ENCODE measurements around the gene IPO11.

The IPO11 gene

GRCh38 chr5:62575066-62575465 lies 162.5 kb downstream of the IPO11 start:
- no peak for DNase-seq

DNA sequence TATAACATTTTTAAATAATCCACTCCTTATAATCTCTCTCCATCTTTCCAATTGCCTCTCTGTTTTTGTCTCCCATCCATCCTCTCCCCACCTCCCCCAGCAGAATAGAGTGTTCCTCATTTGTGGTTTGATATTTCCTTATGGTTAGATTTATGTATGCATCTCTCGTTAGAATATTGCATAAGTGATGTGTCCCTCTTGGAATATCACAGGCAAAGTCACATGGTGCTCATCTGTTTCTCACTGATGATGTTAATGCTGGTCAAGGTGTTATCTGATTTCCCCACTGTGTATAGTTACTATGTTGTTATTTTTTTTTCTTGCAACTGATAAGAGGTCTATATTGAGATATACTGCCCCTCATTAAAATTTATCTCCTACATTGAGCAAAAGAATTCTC lies 162.9 kb downstream of the IPO11 start:
- DNase-seq, result no peak

GRCh38 chr5:62576570-62577170 lies 164.1 kb downstream of the IPO11 start:
- no peak for DNase-seq

DNA sequence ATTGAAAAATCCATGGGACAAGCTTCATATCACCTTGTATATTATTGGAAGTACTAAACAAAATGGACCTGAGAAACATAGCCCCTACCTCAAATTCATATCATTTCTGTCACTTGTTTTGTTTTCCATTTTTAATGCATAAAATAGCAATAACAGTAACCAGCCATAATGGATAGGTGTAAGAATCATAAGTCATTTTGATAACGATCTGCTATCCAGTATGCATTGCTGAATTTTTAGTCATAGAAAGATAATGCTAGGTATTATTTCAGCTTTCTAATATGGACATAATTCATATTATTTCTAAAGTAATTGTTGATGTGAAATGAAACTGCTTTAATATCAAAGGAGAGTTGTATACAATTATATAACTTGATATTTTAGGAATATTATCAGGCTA lies 164.9 kb downstream of the IPO11 start:
- DNase-seq, result no peak

- DNase-seq, result peak; percentile 75
Measured at GRCh38 chr5:62578540-62578939, 166.0 kb downstream of the IPO11 start, which contains the start of gene LRRC70. TSS of gene LRRC70 (plus strand) at chr5:62578819. CDS start at chr5:62579439, 620 bp downstream.

DNA sequence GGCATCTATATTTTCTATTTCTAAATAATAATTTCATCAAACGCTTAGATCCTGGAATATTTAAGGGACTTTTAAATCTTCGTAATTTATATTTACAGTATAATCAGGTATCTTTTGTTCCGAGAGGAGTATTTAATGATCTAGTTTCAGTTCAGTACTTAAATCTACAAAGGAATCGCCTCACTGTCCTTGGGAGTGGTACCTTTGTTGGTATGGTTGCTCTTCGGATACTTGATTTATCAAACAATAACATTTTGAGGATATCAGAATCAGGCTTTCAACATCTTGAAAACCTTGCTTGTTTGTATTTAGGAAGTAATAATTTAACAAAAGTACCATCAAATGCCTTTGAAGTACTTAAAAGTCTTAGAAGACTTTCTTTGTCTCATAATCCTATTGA lies 167.2 kb downstream of the IPO11 start:
- DNase-seq, result no peak

GRCh38 chr5:62581836-62582597 lies 169.5 kb downstream of the IPO11 start:
- DNase-seq, result no peak

DNA sequence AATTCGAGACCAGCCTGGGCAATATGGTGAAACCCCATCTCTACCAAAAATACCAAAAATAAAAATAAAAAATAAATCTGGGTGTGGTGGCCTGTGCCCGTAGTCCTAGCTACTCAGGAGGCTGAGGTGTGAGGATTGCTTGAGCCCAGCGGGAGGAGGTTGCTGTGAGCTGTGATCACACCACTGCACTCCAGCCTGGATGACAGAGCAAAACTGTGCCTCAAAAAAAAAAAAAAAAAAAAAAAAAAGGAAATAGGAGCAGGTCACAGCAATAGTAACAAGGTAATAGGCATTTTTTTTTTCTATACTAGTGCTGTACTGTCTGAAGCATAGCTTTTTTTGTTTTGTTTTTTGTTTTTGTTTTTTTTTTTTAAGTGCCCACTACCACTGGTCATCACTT lies 171.8 kb downstream of the IPO11 start:
- no peak for DNase-seq

- no peak for DNase-seq
Measured at GRCh38 chr5:62585306-62585705, 172.7 kb downstream of the IPO11 start.

GRCh38 chr5:62585751-62586150 lies 173.2 kb downstream of the IPO11 start:
- no peak for DNase-seq

DNA sequence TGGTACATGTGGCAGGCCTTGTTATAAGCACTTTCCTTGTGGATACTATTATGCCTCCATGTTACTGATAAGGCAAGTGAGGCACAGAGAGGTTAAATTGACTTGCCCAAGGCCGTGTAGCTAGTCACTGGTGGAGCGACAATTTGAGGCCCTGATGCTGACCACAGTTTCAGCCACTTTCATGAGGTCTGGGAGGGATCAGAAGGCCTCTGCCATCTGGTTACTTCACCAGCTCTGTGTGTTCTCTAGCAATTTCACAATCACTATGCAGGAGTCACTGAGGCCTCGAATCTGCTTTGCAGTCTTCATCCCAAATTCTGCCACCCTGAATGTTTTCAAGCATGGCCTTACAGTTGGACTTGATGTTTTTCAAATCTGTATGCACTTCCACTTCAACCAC lies 175.2 kb downstream of the IPO11 start:
- no peak for DNase-seq

- DNase-seq, result no peak
Measured at GRCh38 chr5:62588668-62589067, 176.1 kb downstream of the IPO11 start.

- DNase-seq, result no peak
Measured at GRCh38 chr5:62589504-62589903, 176.9 kb downstream of the IPO11 start.

DNA sequence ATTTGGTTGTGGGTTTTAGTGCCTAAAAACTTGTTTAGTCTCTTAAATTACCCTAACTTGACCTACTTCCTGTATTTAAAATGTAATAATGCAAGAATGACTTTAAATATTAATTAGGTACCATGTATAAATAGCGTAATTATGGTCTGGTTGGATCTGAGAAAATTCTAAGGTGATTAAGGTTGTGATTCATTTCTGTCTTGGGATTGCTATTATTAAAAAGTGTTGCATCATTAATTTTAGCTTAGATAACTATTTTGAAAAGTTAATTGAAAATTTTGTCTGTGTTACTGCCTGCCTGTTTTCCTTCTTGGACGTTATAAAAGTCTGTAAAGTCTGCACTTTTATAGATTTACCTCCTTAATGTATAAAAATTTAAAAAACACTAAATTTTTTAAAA lies 177.8 kb downstream of the IPO11 start:
- DNase-seq, result no peak

DNA sequence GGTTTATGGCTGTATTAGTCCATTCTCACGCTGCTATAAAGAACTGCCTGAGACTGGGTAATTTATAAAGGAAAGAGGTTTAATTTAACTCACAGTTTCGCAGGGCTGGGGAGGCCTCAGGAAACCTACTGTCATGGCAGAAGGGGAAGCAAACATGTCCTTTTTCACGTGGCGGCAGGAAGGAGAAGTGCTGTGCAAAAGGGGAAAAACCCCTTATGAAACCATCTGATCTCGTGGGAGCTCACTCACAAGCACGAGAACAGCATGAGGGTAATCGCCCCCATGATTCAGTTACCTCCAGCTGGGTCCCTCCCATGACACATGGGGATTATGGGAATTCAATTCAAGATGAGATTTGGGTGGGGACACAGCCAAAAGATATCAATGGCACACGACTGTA lies 180.0 kb downstream of the IPO11 start:
- DNase-seq, result no peak

DNA sequence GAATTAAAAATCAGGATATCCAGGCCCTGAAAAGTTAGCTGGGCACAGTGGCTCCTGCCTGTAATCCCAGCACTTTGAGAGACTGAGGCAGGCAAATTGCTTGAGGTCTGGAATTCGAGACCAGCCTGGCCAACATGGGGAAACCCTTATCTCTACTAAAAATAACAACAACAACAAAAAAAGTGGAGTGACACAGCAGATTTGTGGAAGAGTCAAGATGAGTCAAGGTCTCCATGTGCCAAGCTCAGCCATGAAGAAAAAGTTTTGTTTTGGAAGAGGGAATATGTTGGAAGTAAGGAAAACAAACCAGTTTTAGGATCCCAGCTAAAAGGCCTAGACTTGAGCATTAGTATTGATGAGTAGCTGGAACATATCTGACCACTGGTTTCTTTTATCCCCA lies 180.8 kb downstream of the IPO11 start:
- no peak for DNase-seq

- no peak for DNase-seq
Measured at GRCh38 chr5:62594364-62594984, 181.9 kb downstream of the IPO11 start.

DNA sequence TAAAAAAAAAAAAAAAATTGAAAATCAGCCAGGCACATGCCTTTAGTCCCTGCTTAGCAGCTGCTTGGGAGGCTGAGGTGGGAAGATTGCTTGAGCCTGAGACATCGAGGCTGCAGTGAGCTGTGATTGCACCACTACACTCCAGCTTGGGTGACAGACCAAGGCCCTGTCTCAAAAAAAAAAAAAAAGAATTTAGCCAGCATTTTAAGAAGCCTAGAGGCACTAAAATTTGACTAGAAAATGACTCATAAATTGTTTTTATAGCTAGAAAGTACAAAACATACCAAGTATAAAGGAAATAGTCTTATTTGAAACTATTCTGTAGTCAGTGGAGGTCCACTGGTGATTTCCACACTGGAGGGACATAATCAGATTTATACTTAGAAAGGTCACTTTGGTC lies 183.5 kb downstream of the IPO11 start:
- DNase-seq, result no peak

- no peak for DNase-seq
Measured at GRCh38 chr5:62596691-62597090, 184.1 kb downstream of the IPO11 start.

DNA sequence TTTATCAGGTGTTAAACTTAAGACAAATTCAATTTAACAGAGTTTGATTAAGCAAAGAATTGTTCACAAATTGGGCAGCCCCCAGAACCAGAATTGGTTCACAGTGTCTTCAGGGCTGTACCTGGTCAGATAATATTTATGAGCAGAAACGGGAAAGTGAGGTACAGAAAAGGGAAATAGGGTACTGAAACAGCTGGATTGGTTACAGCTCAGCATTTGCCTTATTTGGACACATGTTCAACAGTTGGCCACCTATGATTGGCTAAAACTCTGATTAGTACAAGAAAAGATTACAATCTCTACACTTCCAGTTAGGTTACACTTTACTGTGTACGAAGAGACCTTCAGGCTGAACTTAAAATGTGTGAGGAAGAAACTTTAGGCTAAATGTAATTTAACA lies 184.8 kb downstream of the IPO11 start:
- DNase-seq, result no peak

DNA sequence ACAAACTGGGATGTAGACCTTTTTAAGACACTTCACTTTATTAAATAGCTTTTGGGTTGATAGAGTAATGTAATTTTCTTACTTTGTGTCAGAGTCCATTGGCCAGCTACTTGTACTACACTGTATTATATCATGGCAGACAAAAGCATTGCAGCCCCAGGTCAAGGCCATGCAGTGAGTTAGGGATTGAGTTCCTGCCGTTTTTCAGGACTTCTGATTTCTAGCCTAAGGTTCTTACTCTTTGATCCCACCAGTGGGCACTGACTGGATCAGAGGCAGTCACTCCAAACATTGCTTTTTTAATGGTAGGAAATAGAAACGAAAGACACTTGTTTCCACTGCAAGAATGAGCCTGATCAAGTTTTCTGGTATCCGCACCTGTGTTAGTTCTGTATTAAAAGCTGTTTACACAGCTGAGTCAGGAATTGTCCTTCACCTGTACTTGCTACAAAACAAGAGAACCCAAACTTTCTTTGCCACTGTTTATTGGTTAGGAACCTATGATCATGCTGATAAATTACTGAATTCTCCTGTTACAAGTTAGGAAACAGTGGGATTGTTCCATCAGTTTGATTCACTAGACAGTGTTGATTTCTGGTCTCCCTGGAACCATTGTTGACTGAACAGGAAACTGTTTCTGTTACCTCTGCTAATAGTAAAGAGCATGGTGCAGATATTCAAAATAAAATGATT lies 188.1 kb downstream of the IPO11 start:
- no peak for DNase-seq

- DNase-seq, result no peak
Measured at GRCh38 chr5:62603934-62604333, 191.4 kb downstream of the IPO11 start.

DNA sequence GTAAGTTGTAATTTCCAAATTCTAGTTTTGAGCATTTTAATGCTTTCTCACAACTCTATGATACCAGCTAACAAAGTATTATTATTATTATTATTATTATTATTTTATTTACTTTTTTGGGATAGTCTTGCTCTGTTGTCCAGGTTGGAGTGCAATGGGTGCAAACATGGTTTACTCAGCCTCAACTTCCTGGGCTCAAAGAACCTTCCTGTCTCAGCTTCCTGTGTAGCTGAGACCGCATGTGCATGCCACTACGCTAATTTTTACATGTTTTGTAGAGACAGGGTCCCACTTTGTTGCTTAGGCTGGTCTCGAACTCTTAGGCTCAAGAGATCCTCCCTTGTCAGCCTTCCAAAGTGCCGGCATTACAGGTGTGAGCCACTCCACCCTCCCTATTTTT lies 193.1 kb downstream of the IPO11 start:
- no peak for DNase-seq

- DNase-seq, result no peak
Measured at GRCh38 chr5:62606878-62607277, 194.3 kb downstream of the IPO11 start.

Data from hematopoietic multipotent progenitor cell treated with erythropoietin and hydrocortisone succinate and interleukin-3 and kit ligand, for 8 days (in vitro differentiated cells).